Activated CD8-positive, alpha-beta memory T cell treated with anti-CD3 and anti-CD28 coated beads for 4 hours (primary cell): ENCODE results near the gene PHTF2.
"Not testable (repeated sequence)": the region's sequence is repeated elsewhere in the genome, so short reads cannot be mapped to it uniquely, and the experiment has no call there.

Source experiments
- DNase-seq, 2 donors: peaks; one replicate each; pipeline ENCODE4 v3.0.0-alpha.2; 2020; ENCODE audit warnings: low read depth in 2 of 2

Gene PHTF2

DNA sequence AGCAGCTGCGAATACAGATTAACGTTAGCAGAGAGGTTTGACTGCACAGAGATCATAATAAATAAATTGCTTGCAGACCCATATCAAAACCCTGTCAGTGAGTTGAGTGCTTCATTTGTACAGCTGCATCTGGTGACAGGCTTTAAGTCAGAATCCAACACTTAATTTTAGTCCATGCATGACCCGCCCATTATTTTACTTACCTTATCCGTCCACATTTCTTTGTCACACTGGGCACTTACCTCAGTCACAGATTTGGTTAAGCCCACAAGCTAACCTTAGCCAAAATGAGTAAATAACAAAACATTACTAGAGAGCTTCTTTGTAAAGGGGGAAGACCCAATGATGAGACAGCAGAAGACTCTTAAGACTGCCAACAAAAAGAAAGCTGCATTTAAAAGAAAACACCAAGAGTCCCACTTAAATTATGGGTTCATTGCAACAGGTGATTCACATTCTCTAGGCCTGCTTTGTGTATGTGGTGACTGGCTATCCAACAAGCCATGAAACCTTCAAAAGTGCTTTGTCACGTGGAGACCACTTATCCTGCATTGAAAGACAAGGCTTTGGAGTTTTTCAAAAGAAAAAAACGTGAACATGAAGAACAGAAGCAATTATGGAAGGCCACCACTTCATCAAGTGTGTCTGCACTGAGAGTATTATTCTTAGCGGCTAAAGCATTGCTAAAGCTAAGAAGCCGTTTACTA, 32.2 kb downstream of the PHTF2 start:
- DNase-seq: no peak

DNA sequence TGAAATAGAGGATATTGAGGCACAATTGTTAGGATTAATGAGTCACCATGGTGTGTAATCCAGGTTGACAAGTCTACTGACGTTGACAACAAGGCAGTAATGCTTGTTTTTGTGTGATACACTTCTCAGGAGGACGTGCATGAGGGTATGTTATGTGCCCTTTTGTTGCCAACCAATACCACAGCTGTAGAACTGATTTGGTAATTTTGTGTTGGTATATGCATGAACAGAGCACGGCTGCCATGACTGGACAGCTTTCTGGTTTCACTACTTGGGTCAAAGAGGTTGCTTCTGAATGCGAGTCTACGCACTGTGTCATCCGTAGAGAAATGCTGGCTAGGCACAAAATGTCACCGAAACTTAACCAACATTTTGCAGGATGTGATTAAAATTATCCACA, 32.9 kb downstream of the PHTF2 start:
- DNase-seq: no peak

DNA sequence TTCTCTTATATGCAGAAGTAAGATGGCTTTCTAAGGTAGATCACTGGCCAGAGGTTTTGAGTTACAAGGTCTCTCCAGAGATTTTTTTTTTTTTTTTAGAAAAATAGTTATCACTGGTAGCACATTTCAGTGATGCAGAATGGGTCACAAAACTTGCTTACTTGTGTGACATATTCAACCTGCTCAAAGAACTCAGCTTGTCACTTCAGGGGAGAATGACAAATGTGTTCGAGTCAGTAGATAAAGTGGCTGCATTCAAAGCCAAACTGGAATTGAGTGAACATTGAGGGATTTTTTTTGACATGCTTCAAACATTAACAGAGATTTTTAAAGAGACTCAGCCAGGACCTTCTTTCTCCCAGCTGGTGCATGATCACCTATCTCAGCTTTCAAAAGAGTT, 33.4 kb downstream of the PHTF2 start:
- DNase-seq: no peak

DNA sequence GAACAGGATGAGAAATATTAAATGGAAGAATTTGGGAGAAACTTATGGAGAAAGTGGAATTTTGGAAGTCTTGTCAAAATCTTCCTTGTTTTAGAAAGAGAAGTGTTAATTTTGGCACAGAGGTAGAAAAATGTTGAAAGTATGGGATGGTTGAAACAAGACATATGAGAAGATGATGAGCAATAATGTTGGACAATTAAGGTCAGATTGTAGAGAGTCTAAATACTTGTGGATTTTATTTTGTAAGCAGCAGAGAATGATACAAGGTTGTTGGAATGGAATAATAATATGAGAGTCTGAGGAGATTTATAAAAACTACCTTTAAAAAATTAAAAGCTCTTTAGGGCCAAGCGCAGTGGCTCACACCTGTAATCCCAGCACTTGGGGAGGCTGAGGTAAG, 34.6 kb downstream of the PHTF2 start:
- no peak for DNase-seq

DNA sequence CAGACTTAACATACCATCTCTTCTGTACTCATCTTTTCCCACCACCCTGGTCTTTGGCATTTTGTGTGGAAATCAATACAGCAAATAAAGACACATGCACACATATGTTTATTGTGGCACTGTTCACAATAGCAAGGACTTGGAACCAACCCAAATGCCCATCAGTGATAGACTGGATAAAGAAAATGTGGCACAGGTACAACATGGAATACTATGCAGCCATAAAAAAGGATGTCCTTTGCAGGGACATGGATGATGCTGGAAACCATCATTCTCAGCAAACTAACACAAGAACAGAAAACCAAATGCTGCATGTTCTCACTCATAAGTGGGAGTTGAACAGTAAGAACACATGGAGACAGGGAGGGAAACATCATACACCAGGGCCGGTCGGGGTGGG, 37.9 kb downstream of the PHTF2 start:
- not testable (repeated sequence) for DNase-seq

DNA sequence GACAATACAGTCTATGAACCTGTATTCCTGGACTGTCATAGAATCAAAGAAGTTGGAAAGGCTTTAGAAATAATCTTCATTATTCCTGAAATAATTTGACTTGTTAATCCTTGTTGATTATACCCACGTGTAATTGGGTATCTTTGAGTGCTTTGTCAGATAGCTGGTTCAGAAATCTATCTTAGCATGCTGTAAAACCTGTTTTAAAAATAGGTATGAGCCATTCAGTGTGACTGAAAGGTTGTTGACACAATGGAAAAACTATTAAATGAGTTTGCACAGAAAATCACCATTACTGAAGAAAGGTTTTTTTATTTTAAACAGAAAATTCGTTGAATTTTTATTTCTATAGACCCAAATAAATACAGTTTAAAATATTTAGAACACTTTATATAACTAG, 38.7 kb downstream of the PHTF2 start:
- DNase-seq: no peak

DNA sequence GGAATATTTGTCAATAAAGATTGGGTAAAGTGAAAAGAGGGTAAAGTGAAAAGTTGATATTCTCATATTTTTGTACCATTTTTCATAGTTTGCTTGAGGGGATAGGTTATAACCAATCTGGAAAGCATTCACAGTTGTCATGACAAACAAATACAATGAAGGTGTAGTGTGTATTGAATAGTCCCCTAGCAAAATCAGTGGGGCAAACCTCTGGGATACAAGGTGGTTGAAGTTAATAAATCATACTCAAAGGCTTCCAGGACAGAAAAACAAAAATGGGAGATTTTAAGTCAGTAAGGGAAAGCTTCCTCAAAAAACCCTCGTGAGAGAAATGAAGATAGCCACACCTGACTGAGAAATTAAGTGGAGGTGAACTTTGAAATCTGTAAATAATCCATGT, 39.4 kb downstream of the PHTF2 start:
- DNase-seq: no peak

DNA sequence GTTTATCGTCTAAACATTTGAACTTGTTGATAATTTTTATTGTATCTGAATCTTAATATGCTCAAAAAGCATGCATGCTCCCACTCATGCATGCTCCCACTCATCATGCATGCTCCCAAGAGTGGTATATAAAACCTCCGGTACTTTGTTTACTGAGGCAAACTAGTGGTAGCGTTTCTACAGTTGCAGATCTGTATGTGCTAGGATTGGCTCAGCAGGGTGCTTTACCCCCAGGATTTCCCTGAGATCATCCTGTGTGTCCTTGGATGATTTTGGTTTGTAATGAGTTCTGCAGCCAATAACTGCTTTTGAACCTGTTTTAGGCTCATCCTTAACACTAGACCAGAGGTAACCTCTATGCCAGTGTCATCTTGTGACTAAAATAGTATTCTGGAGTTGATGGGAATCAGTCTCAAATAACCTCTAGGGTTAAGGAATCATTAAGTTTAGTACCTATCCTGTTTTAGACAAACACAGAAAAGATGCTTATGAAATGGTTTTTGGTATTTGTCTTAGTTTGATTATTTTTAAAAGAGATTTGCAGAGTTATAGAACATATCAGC, 40.4 kb downstream of the PHTF2 start:
- no peak for DNase-seq

DNA sequence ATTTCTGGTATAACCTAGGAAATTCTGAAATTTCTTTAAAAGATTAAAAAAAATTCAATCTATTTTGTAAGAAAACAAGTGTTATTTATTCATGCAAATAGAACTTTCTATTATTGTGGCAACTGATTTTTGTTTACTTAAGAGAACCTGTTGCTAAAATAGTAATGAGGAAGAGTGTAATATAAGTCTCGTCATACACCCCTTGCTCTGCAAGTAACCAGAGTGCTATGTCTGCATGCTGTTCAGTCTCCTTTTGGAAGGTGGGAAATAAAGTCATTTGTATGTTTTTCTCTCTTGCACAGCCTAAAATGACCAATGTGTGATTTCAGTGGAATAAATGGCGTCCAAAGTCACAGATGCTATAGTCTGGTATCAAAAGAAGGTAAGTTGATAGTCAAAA, 41.3 kb downstream of the PHTF2 start:
- no peak for DNase-seq

DNA sequence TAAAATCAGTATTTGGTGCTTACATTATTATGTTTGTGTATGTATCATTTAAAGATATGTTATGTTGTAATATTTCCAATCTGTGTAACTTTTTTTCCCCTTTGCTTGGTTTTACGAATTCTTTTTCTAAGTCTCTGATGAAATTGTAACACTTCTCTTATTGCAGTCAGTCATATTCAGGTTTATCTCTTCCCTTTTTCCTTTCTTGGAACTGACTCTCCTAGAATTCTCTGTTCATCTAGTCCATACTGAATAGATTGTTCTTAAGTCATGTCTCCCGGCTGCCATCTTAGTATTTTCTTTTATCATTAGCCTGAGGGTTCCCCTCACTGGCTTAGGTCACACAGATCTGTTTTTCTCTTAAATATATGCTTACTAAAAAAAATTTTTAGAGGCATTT, 44.6 kb downstream of the PHTF2 start:
- no peak for DNase-seq

DNA sequence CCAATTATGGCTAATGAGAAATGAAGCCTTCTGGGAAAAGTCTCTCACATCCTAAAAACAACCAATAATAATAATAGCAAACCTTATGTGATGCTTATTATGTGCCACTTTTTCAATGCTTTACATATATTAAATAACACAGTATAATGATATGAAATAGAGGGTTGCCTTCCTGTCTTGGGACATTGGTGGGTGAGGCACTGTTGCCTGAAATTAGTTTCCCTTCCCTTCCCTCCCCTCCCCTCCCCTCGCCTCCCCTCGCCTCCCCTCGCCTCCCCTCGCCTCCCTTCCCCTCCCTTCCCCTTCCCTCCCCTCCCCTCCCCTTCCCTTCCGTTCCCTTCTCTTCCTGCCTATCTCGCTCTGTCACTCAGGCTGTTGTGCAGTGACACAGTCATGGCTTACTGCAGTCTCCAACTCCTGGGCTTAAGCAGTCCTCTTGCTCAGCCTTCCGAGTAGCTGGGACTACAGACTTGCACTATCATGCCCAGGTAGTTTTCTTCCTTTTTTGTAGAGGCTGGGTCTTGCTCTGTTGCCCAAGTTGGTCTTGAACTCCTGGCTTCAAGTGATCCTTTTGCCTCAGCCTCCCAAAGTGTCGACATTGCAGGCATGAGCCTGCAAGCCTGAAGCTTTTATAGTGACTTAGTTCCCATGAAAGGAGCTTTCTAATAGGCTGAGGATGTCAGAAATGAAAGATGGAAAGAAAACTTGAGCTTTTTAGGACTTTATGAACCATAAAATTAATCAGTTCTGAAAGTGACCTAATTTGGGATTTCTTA, 47.9 kb downstream of the PHTF2 start:
- DNase-seq: no peak

DNA sequence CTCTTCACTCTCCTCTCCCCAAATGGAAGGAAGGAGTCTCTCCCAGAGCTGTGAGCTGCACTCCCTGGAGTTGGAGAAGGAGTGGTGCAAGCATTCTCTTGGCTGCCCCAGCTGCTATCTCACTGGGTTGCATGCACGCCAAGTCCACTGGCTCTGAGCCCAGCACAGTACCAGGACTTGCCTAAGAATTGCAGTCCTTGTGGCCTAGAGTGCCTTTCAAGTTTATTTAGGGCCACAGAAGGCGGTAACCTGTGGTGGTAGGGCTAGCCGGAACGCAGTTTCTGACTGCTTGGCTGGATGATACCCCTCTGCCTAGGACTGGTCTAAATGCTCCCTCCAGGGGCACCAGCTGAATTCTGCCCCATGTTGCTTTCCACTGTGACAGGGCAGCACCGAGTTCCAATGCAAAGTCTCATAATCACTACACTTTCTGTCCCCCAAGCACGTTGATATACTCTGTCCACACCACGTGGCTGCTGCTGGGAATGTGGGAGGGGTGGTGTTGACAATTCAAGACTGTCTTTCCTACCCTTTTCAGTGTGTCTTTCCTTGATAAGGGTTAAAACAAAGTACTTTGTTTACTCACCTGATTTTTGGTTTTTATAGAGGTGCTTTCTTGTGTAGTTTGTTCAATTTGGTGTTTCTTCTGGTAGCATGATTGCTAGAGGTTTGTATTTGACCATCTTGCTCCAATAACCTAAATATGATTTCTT, 57.0 kb downstream of the PHTF2 start:
- DNase-seq: no peak

DNA sequence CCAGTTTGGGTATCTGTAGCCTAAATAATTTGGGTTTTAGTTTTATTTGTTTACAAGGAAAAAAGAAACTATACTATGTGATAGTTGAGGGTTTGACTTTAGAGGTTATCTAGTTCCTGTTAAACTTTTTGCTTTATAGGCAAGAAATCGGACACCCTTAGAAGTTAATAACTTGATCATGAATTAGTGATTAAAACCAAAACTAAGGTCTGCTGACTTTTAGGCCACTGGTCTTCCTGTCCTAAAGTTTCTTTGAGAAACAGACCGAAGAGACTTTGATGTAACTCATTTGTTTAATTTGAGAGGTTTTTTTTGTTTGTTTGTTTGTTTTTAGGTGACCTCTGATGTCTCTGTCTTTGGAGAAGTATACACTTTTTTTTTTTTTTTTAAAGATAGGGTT, 59.7 kb downstream of the PHTF2 start:
- no peak for DNase-seq

DNA sequence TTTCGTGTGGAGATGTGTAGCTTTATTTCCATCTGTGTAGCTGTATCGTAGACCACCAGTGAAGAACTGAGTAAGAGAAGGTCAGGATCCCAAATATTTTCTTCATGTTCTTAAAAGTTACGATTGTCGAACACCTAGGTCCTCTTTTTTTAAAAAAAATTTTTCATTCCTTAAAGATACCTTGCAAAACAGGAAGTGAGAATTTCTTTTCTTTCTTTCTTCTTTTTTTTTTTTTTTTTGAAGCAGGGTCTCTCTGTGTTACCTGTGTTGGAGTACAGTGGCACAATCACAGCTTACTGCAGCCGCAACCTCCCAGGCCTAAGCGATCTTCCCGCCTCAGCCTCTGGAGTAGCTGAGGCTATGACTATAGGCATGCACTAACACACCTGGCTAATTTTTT, 60.8 kb downstream of the PHTF2 start:
- no peak for DNase-seq

DNA sequence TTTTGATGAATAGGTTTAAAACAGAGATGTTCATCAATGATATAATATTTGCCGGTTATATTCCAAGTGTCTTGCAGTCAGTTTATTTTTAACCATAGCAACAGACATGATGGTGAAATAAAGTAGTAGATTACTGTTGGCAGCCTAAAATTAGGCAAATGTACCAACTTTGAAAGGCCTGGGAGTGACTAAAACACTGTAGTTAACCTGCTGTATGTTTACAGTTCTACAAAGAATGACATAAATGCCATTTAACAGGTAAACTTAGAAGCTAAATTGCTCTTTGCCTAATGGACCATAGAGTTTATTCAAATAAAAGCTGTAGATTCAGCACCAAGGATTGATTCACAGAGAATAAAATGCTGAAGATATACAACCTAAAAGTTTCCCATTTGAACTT, 64.1 kb downstream of the PHTF2 start:
- DNase-seq: no peak

DNA sequence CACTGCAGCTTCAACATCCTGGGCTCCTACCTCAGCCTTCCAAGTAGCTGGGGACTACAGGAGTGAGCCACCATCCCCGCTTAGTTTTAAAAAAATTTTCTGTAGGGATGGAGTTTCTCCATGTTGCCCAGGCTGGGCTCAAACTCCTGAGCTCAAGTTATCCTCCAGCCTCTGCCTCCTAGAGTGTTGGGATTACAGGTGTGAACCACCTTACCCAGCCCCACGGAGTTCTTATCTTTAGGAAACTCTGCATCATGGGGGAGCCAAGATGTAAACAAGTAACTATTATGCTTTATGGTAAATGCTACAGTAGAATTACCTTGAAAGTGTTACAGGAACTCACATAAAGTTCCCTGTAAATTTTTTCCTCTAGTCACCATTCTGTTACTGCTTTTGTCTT, 65.3 kb downstream of the PHTF2 start:
- DNase-seq: no peak

DNA sequence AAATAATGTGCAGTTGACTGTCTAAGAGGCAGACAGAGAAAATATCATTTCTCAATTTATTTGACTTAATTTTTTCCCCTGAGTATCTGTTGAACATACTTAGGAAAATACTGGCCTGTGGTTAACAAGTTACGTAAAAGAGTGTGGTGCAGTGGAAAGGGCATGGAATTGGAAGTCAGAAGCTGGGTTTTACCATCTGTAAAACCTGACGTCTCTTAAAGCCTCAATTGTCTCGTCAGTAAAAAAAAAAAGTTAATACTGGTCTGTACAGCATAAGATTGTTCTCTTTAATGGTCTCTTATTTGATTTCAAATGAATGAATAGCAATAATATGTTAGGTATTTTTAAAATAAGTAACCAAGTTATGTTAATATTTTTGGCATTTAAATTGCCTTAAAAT, 67.8 kb downstream of the PHTF2 start:
- no peak for DNase-seq

DNA sequence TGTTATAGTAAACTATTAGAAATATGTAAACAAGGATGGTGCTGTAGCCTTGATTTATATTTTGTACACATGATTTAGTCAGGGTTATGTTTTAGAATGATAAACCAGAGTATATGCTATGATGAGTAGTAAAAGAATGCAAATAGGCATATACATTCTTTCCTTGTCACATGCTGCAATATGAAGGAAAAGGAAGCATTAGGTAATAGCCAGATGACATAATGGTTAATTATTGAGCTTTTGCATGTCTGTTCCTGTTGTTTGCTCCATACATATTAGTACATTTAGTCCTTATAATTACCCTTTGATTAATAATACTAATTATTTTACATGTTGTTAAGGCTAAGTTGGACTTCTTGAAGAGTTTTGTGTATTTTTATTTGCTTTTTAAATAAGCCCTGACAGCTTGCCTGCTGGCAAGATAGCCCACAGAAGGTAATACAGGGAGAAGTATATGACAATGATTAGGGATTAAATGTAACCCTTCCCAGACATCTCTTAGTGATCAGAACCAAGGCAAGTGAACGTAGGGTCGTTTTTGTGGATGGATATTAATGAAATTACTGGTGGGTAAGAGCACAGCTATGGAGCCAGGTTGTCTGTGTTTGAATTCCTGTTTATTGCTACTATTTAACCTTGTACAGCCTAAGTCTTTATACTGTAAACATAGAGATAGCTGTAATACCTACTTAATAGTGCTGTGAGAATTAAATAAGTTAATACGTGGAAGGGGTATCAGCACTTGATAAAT, 68.4 kb downstream of the PHTF2 start:
- DNase-seq: no peak

DNA sequence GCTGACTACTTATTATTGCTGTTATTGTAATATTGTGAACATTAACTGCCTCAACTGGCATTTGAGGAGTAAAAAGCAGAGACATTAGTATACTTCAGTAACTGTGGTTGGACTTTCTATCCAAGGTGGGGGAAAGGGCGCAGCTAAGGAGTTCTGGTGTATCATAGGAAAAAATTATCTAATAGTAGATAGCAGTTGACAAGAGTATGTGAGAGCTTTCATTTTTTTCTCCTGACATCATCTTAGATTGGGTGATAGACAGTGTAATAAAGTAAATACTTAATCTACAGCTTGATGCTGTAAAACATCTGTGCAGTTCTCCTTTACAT, 68.9 kb downstream of the PHTF2 start:
- no peak for DNase-seq

DNA sequence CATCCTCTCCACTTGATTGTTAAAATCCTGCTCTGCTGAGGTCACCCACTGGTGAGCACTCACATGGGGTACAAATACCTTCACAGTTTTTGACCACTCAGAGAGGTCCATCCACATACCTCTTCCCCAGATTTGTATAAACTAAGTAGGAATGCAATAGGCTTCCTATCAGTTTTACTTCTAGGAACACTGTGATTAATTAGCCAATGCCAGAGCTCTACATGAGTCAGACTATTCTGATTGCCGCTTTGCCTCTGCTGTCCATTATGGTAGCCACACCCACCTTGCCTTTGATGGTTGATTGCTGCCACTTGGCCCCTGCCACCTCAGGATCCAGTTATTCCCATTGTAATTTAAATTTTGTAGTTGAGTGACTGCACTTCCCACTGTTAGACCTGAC, 73.7 kb downstream of the PHTF2 start:
- not testable (repeated sequence) for DNase-seq

DNA sequence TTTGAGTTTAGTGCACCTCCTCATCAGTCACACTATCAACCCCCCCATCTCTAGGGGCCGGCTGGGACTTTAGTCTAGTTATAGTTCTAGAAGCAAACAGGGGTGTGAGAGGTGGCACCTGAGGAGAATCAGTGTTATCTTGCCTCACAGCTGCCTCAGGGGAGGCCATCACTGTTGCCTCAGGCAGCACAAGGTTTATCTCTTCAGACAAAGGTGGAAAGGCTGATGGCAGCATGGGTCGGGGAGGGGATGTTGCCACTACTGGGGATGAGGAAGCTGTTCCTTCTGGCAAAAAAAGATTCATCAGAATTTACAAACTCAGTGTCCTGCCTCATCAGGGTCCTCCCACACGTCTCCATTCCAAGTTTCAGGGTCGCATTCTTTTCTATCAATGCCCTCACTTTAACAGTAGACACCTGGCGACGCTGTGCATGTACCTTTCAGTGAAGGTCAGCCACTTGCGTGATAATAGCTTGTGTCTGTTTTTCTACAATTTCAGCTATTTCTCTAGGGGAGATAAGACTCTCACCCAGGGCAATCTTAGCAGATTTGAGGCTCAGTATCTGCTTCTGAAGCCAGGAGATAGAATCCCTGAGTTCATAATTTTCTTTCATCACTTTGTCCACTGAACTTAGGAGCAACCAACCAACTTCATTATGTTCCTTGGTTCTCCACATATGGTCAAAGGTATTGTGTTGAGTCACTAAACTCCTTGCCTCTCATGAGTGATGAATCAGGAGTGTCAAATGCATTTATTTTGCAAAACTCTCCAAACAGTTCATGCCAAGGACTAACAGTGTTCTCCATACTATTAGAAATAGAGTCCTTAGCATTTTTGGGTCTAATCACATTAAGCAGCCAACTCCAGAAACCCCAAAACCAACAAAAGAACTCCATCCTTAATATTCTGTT, 75.1 kb downstream of the PHTF2 start:
- not testable (repeated sequence) for DNase-seq
